A673 (cell line): ENCODE data around the gene PRND. TPM values are rescaled to one million over a fixed set of nuclear protein-coding genes. Genes with fewer than 3 reads are reported as not detected.

Experiments used
- BruUV-seq: library from RNA; stranded (reverse); fragments of 400-500 nt; replicated peaks from 2 replicates; lab custom pipeline; 2021; lab: Mats Ljungman, UMichigan
- CTCF ChIA-PET: fragments of 300-600 bp; sonication (Branson Sonifier 250); formaldehyde crosslinking; loops from one replicate; lab custom pipeline; 2022; ENCODE audit warnings: antibody characterized with exemption; lab: Charles Lee
- POLR2A ChIA-PET: fragments of 300-600 bp; sonication (Branson Sonifier 250); formaldehyde crosslinking; loops from one replicate; lab custom pipeline; 2022; ENCODE audit warnings: antibody characterized with exemption; ENCODE audit not compliant: low non-redundant PET; lab: Charles Lee
- DNase-seq: peaks from one replicate; pipeline ENCODE4 v3.0.0-alpha.2; 2015; ENCODE audit warnings: low spot score
- H3K27ac ChIP-seq: fragments of 200-600 bp; sonication (generic); 2 replicates; pipeline ENCODE4 v1.5.1; 2016; ENCODE audit warnings: mixed run types, low read depth, mild to moderate bottlenecking, mixed read lengths, antibody characterized with exemption, low read length; ENCODE audit not compliant: poor library complexity, severe bottlenecking
- H3K27me3 ChIP-seq: fragments of 200-600 bp; sonication (generic); replicated peaks from 2 replicates; pipeline ENCODE4 v1.6.1; 2017; ENCODE audit warnings: mixed run types, low read depth, mild to moderate bottlenecking, mixed read lengths, antibody characterized with exemption, low read length; ENCODE audit not compliant: insufficient read depth, poor library complexity
- H3K36me3 ChIP-seq: fragments of 200-600 bp; sonication (generic); 2 replicates; pipeline ENCODE4 v1.6.1; 2016; ENCODE audit warnings: mixed run types, mild to moderate bottlenecking, mixed read lengths, antibody characterized with exemption, low read length; ENCODE audit not compliant: insufficient read depth, poor library complexity, severe bottlenecking
- H3K4me1 ChIP-seq: fragments of 200-600 bp; sonication (generic); 2 replicates; pipeline ENCODE4 v1.6.1; 2017; ENCODE audit warnings: mixed run types, mild to moderate bottlenecking, mixed read lengths, antibody characterized with exemption, low read length; ENCODE audit not compliant: insufficient read depth, poor library complexity, severe bottlenecking
- H3K4me3 ChIP-seq: fragments of 200-600 bp; sonication (generic); 2 replicates; pipeline ENCODE4 v1.5.1; 2016; ENCODE audit warnings: low read depth, mixed run types, mild to moderate bottlenecking, mixed read lengths, low read length; ENCODE audit not compliant: poor library complexity, severe bottlenecking
- H3K9me3 ChIP-seq: fragments of 200-600 bp; sonication (generic); 2 replicates; pipeline ENCODE4 v1.6.1; 2016; ENCODE audit warnings: mixed run types, low read depth, mild to moderate bottlenecking, mixed read lengths, antibody characterized with exemption, low read length; ENCODE audit not compliant: poor library complexity, severe bottlenecking
- EZH2 ChIP-seq: fragments of 200-600 bp; sonication (generic); IDR thresholded peaks from 2 replicates; pipeline ENCODE4 v1.6.1; 2017; ENCODE audit warnings: borderline replicate concordance, low read depth, mild to moderate bottlenecking, mixed read lengths, antibody characterized with exemption, low read length; ENCODE audit not compliant: poor library complexity, severe bottlenecking
- intact Hi-C: fragments of 100-400 bp; cut with micrococcal nuclease; formaldehyde crosslinking; loops from one replicate; pipeline ENCODE4 v1.10.0; 2022; ENCODE audit not compliant: unreplicated experiment
- total RNA-seq: library from RNA; stranded (reverse); gene quantifications from 2 replicates; pipeline ENCODE4 v1.2.3, GENCODE V29; 2021
- TF ChIP-seq, protein P1 (sequence below): fragments of 300-800, 200-600 bp; sonication (generic); conservative IDR thresholded peaks from 2 replicates; pipeline ENCODE4 v1.5.1; 2017; ENCODE audit warnings: low read depth, mild to moderate bottlenecking, antibody characterized with exemption, low read length, moderate library complexity, mixed read lengths

PRND gene
- total RNA-seq, 1 experiment from 2014 or later, result 0.09 TPM

DNA sequence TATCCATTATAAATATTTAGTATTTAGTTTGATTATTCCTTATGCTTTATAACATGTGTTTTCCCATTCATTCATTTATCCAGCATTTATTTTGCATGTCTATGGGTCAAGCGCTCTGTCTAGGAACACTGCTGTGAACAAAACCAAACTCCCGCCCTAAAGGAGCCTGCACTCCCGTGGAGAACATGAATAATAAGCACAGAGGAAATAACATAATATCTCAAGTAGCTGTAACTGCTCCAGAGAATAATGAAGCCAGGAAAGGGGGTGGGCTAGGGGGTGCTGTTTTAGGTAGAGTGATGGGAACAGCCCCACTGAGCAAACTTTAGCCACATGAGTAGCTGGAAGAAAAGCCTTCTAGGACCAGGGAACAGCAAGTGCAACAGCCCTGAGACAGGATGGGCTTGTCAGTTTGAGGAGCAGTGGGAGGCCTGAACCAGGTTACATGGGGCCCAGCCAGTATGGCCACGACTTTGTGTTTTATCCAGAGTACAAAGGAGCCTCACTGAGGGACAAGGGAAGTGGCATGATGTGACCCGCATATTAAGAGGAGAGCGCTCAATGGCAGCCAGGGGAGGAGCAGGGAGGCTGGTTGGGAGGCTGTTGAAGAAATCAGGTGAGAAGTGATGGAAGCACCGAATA lies 24.4 kb upstream of the PRND start:
- intact Hi-C loops, result no loop called here
- Histone ChIP-seq H3K4me3 (no peak overlapping the region), H3K9me3 (no peaks in the 10 kb centered on the region), H3K27ac (peak overlapping the region; percentile 21), H3K27me3 (no peaks in the 10 kb centered on the region), H3K36me3 (peaks cover 14% of the 10 kb centered on the region), H3K4me1 (peaks cover 19% of the 10 kb centered on the region)
- DNase-seq, result peak; percentile 76
- BruUV-seq, result no TSS peak
- ChIA-PET CTCF (interaction anchor here (0.5 to 1.2 kb wide), 2 partner anchors 43 to 1652 kb away, joined by 3 to 4 read pairs; no protein-coding TSS in a partner anchor), POLR2A (no interaction called here)
- TF ChIP-seq, protein P1, sequence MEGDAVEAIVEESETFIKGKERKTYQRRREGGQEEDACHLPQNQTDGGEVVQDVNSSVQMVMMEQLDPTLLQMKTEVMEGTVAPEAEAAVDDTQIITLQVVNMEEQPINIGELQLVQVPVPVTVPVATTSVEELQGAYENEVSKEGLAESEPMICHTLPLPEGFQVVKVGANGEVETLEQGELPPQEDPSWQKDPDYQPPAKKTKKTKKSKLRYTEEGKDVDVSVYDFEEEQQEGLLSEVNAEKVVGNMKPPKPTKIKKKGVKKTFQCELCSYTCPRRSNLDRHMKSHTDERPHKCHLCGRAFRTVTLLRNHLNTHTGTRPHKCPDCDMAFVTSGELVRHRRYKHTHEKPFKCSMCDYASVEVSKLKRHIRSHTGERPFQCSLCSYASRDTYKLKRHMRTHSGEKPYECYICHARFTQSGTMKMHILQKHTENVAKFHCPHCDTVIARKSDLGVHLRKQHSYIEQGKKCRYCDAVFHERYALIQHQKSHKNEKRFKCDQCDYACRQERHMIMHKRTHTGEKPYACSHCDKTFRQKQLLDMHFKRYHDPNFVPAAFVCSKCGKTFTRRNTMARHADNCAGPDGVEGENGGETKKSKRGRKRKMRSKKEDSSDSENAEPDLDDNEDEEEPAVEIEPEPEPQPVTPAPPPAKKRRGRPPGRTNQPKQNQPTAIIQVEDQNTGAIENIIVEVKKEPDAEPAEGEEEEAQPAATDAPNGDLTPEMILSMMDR, result no peak
- no peak for TF ChIP-seq EZH2

DNA sequence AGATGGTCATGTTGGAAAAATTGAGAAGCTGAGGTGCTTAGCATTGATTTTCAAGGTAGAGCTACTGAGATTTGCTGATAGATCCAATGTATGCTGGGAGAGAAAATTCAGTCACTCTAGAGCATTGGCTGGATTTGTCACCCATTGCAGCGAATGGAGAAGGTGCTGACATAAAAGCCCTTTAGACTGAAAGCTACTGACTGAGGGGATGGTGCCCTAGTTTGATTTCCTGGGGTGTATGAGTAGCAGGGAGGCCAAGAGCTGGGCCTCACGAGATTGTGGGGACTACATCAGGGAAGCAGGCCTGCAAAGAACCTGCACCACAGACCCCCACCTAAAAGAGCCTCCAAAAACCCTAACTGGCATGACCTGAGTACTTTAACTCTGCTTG lies 23.9 kb upstream of the PRND start:
- Histone ChIP-seq H3K36me3 (peaks cover 14% of the 10 kb centered on the region), H3K4me1 (peaks cover 19% of the 10 kb centered on the region), H3K27me3 (no peaks in the 10 kb centered on the region), H3K9me3 (no peaks in the 10 kb centered on the region), H3K4me3 (no peak overlapping the region), H3K27ac (no peak overlapping the region)
- intact Hi-C loops, result no loop called here
- BruUV-seq, result no TSS peak
- ChIA-PET POLR2A (no interaction called here), CTCF (interaction anchor here (0.5 to 1.2 kb wide), 2 partner anchors 42 to 1653 kb away, joined by 3 to 4 read pairs; no protein-coding TSS in a partner anchor)
- TF ChIP-seq, protein P1, result no peak
- no peak for TF ChIP-seq EZH2
- DNase-seq, result no peak

DNA sequence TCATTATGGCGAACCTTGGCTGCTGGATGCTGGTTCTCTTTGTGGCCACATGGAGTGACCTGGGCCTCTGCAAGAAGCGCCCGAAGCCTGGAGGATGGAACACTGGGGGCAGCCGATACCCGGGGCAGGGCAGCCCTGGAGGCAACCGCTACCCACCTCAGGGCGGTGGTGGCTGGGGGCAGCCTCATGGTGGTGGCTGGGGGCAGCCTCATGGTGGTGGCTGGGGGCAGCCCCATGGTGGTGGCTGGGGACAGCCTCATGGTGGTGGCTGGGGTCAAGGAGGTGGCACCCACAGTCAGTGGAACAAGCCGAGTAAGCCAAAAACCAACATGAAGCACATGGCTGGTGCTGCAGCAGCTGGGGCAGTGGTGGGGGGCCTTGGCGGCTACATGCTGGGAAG lies 22.5 kb upstream of the PRND start:
- Histone ChIP-seq H3K27me3 (no peaks in the 10 kb centered on the region), H3K9me3 (no peaks in the 10 kb centered on the region), H3K4me3 (no peak overlapping the region), H3K36me3 (peaks cover 14% of the 10 kb centered on the region), H3K4me1 (peaks cover 25% of the 10 kb centered on the region), H3K27ac (no peak overlapping the region)
- ChIA-PET CTCF (no interaction called here), POLR2A (interaction anchor here (0.8 kb wide), 1 partner anchor 10 kb away, joined by 5 read pairs; no protein-coding TSS in a partner anchor)
- no TSS peak for BruUV-seq
- no peak for DNase-seq
- TF ChIP-seq, protein P1, result no peak
- no peak for TF ChIP-seq EZH2
- intact Hi-C loops, result no loop called here
